Stimulated activated CD8-positive, alpha-beta memory T cell treated with anti-CD3 and anti-CD28 coated beads, Interleukin-4, amount 100 ng/mL, for 4 hours (primary cell): ENCODE results near the gene PCSK5.

ENCODE experiments used
- DNase-seq, 2 donors: peaks; one replicate each; pipeline ENCODE4 v3.0.0-alpha.2; 2020; ENCODE audit warnings: low read depth in 2 of 2, low spot score in 1 of 2

PCSK5 gene

DNA sequence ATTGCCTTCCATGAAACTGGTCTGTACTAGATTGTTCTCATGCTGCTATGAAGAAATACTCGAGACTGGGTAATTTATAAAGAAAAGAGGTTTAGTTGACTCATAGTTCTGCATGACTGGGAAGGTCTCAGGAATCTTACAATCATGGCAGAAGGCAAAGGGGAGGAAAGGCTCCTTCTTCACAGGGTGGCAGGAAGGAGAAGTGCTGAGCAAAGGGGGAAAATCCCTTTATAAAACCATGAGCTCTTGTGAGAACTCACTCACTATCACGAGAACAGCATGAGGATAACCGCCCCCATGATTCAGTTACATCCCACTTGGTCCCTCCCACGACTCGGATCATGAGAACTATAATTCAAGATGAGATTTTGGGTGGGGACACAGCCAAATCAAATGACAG is 340.5 kb downstream of the PCSK5 start:
- no peak for DNase-seq

GRCh38 chr9:76232861-76233489 is 342.5 kb downstream of the PCSK5 start:
- DNase-seq: no peak

DNA sequence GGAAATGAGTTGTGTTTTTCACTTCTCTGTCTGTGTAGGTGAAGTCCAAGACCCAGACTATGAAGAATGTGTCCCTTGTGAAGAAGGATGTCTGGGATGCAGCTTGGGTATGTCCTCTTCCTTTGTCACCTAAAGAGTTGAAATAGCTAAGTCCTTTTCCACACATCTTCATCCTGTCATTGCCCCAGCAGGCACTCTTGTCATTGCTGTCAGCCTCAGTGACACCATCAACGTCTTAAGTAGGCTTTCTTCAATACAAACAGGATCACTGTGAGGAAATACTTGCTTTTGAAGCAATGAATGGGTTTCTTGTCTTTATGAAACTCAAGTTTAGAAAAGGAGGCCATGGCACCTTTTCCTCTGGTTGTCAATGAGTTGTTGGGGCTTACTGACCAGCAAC is 350.1 kb downstream of the PCSK5 start:
- no peak for DNase-seq

DNA sequence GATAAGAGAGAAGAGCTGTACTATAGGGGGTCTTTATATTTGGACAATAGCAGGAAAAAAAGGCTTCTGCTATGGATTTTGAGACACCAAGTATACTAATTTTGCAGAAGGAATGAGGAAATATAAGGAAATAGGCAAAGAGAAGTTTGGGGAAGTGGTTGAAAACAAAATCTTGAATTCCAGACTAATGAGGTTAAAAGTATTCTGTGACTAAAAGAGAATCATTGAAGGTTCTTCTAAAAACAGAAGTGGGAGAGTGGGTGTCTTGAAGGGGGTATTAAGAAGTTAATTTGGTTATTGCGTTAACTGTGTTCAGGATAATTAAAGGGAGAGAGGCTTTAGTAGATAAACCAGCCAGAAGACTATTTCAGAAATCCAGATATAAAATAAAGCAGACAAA is 355.0 kb downstream of the PCSK5 start:
- no peak for DNase-seq

GRCh38 chr9:76246680-76247079 is 356.2 kb downstream of the PCSK5 start:
- DNase-seq: no peak

GRCh38 chr9:76247426-76247825 is 357.0 kb downstream of the PCSK5 start:
- no peak for DNase-seq

GRCh38 chr9:76249309-76249708 is 358.8 kb downstream of the PCSK5 start:
- DNase-seq: no peak

GRCh38 chr9:76255781-76256455 is 365.4 kb downstream of the PCSK5 start:
- no peak for DNase-seq

DNA sequence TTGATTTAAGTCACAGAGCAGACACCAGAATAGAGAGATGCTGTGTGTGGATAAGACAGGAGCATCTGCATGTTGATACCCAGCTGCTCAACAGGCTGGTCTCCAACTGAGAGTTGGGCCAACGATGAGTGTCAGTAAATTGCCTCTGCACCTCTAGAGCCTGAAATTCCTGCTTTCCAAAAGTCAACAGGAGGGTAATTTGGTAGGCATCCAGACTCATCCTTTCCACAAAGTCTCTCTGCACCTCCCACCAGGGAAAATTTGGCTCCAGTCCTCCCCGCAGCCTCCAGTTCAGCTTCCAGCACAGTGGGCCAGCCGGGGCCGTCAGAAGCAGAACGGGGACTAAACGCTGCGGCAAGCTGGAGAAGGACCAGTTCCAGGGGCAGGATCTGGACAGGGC is 366.8 kb downstream of the PCSK5 start:
- no peak for DNase-seq

DNA sequence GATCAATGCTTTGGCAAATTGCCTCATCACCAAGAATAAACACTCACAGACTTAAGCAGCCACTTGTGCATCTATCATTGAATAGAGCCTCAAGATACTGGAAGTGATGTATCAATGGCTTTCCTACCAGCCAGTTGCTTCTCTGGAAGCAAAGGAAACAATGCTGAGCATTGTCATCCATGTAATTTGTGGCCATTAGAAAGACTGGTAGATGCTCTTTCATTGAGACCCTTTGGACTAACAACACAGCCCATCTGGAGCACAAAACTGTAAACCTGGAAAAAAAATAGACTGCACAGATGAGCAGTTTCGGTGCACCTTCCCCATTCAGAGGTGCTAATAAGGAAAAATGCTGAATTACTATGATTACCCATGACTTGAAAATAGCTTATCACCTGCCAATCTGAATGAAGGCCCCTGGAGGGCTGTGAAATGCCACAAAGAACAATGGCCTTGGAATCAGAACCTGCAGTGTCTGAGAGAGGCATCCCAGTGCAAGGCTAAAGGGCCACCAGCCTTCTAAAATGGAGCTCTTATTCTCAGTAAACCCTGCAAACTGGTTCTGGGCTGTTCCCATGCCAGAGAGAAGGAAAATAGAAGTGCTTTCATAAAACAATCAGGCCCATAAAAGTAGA is 376.3 kb downstream of the PCSK5 start:
- no peak for DNase-seq

GRCh38 chr9:76267284-76267652 is 376.8 kb downstream of the PCSK5 start:
- no peak for DNase-seq

GRCh38 chr9:76269789-76270188 is 379.3 kb downstream of the PCSK5 start:
- no peak for DNase-seq

- DNase-seq: no peak
Measured at GRCh38 chr9:76271755-76272154, 381.3 kb downstream of the PCSK5 start.

DNA sequence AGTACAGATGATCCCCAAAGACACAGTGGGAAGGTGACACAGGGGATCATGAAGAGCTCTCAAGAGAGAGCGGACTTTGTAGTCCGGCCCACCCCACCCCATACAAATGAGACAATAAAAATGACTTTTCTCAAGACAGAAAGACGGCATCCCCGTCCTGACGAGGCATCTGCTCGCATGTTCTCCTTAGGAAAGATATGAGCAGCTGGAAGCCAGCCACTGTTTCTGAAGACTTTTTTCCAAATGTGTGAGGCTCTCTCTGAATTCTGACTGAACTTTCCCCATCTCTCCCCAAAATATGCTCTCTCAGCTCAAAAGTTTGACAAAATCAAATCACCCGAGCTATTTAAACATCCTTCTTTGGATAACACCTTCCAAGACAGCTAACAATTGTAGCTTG is 398.6 kb downstream of the PCSK5 start:
- no peak for DNase-seq

GRCh38 chr9:76289703-76290102 is 399.2 kb downstream of the PCSK5 start:
- no peak for DNase-seq

- no peak for DNase-seq
Measured at GRCh38 chr9:76290555-76290954, 400.1 kb downstream of the PCSK5 start.

DNA sequence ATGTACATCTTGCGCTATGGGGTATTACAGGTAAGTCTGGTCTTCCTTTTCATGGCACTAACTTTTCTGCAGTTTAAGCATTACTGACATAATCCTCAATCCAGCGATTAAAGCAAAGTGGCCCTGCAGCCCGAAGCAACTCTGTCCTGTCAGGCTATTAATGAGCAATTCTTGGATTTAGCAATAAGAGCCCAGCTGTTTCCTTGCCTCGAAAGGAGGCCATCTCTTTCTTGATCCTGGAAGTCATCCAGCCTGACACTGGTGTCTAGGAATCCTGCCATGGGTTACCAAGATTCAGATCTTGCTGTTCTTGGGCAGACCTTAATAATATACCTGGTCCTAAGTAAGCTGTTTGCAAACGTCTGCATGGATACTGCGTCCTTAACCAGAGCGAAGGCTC is 401.8 kb downstream of the PCSK5 start:
- no peak for DNase-seq

DNA sequence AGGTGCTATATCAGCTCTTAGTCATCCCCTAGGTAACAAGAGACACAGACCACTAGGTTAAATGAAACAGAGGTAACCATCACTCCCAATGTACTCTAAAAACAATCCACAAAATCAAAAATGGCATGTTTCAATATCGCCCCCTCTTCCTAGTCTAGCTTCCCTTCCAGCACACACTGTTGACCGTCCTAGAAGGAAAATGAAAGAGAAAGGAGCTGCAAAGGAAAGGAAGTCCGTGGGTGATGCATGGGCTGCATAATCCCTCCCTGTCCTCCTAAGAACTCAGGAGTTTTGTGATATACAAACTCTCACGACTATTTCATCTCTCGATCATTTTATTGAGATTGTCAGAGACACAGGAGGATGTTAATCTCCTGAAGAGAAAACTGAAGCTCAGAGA is 402.2 kb downstream of the PCSK5 start:
- DNase-seq: no peak

- DNase-seq: no peak
Measured at GRCh38 chr9:76294301-76294700, 403.8 kb downstream of the PCSK5 start.

GRCh38 chr9:76296561-76297310 is 406.3 kb downstream of the PCSK5 start:
- no peak for DNase-seq

- DNase-seq: no peak
Measured at GRCh38 chr9:76297721-76298239, 407.3 kb downstream of the PCSK5 start.
